Gastroesophageal sphincter (tissue), 4 donors: ENCODE data around the gene ANKS6. TPM values are rescaled to one million over a fixed set of nuclear protein-coding genes. Genes with fewer than 3 reads are reported as not detected.

Source experiments
- ATAC-seq: fragments of 150-250 bp; one replicate; pipeline ENCODE4 v1.9.1; 2016; ENCODE audit warnings: mild to moderate bottlenecking, moderate library complexity
- H3K27ac ChIP-seq, 4 donors: fragments of 200-600 bp; sonication (generic) in 3 of 4; 1 replicate in 3 of 4; 2 replicates in 1 of 4; pipeline ENCODE4 v1.5.1; 2016 to 2019
- H3K27me3 ChIP-seq: fragments of 200-600 bp; sonication (generic); one replicate; pipeline ENCODE4 v1.5.1; 2019
- H3K36me3 ChIP-seq, 2 donors: fragments of 200-600 bp; sonication (generic); one replicate each; pipeline ENCODE4 v1.5.1; 2019; ENCODE audit warnings: control low read depth in 1 of 2
- H3K4me1 ChIP-seq, 3 donors: fragments of 200-600 bp; sonication (generic); 1 replicate in 2 of 3; 2 replicates in 1 of 3; pipeline ENCODE4 v1.5.1; 2016 to 2019; ENCODE audit warnings: control low read depth in 2 of 3
- H3K4me3 ChIP-seq, 2 donors: fragments of 200-600 bp; sonication (generic); one replicate each; pipeline ENCODE4 v1.5.1; 2019; ENCODE audit warnings: mild to moderate bottlenecking in 1 of 2, moderate library complexity in 1 of 2
- H3K9me3 ChIP-seq, 3 donors: fragments of 200-600 bp; sonication (generic); one replicate each; pipeline ENCODE4 v1.5.1; 2017 to 2019; ENCODE audit warnings: control low read depth in 2 of 3
- CTCF ChIP-seq, 4 experiments: fragments of 200-600 bp in 2 of 4; fragments of 450-650 bp in 2 of 4; sonication (generic) in 1 of 4; IDR thresholded peaks; one replicate each; pipeline ENCODE4 v1.5.1; 2017 to 2019; ENCODE audit warnings: antibody characterized with exemption in 4 of 4, mild to moderate bottlenecking in 2 of 4, moderate library complexity in 2 of 4
- EP300 ChIP-seq: sonication (generic); formaldehyde crosslinking; IDR thresholded peaks from one replicate; pipeline ENCODE4 v1.6.1; 2017; ENCODE audit warnings: antibody characterized with exemption, mild to moderate bottlenecking
- POLR2A ChIP-seq, 2 donors: fragments of 450-650 bp; IDR thresholded peaks; one replicate each; pipeline ENCODE4 v1.6.1; 2017; ENCODE audit warnings: antibody characterized with exemption in 2 of 2, mild to moderate bottlenecking in 2 of 2, moderate library complexity in 1 of 2
- POLR2AphosphoS5 ChIP-seq: sonication (generic); formaldehyde crosslinking; IDR thresholded peaks from one replicate; pipeline ENCODE4 v1.6.1; 2017; ENCODE audit warnings: antibody characterized with exemption
- WGBS, 2 donors: methylation state at CpG; one replicate each; pipeline ENCODE4 v1.1.5; 2018; ENCODE audit warnings: low coverage in 1 of 2; 5-methylcytosine and 5-hydroxymethylcytosine counted together
- total RNA-seq, 4 donors: library from RNA; depleted of rRNA; stranded (reverse); fragments of >200 nt; gene quantifications; one replicate each; pipeline ENCODE4 v1.1.0, GENCODE V29; 2016

The ANKS6 gene
- total RNA-seq, 4 donors from 2014 or later: 17.6 to 38.4 (median 22.8) TPM

DNA sequence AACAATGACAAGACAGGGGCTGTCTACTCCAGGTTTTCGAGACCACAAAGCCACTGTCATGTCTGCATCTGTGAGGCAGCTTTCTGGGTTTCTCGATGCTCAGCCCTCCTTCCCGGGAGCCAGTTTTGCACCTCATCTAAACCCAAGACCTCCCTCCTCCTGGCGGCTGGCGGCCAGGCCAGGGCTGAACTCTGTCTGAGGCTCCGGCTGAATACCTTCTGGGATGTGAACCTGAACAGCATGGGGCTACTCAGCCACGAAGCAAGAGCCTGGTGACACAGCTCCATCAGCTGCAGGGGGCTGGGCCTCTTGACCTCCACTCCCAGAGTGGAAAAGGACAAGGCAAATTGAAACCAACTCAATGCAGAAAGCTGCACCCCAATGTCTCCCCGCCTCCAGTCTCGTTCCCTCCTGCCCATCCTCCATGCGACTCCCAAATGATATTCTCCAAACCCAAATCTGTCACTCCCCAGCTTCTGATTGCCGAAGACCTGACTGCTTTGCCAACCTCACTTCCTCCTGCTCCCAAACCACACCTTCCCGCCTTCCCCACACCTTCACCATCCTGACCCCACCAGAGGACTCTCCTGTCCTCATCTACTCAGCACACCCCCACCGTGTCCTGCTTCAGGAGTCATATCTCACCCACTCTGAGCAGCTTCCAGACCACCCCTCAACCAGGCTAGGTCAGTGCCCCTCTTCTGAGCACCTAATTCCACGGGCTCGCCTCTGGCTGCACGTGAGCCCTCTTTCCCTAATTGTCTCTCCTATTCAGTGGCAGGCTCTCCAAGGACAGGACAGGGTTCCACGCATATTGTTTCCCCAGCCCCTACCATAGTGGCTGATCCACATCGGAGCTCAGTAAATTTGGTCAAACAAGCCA is 4.5 kb downstream of the ANKS6 start:
- TF ChIP-seq POLR2AphosphoS5: no peak
- TF ChIP-seq POLR2A (IDR thresholded peaks at IDR 0.05): no peak
- TF ChIP-seq CTCF (IDR thresholded peaks at IDR 0.05): no peak
- TF ChIP-seq EP300: no peak
- peaks cover 0 to 40% (median 7%) of the 10 kb centered on the region in 3 donors for H3K4me1 ChIP-seq
- WGBS, 2 donors: 83 to 93% methylated on average over 10 to 13 of the region's 18 CpGs
- no peak overlapping the region for H3K4me3 ChIP-seq
- H3K36me3 ChIP-seq: peaks cover 0 to 21% of the 10 kb centered on the region in 2 donors
- no peaks in the 10 kb centered on the region for H3K27me3 ChIP-seq
- ATAC-seq: no peak
- H3K9me3 ChIP-seq: no peaks in the 10 kb centered on the region
- peak overlapping the region in 2 of 4 donors; percentile 48 to 55 for H3K27ac ChIP-seq

- H3K36me3 ChIP-seq: peaks cover 0 to 21% of the 10 kb centered on the region in 2 donors
- peak; percentile 95 for ATAC-seq
- H3K27me3 ChIP-seq: no peaks in the 10 kb centered on the region
- TF ChIP-seq CTCF (IDR thresholded peaks at IDR 0.05): peak; percentile 98 to 99 (median 98)
- TF ChIP-seq EP300: no peak
- TF ChIP-seq POLR2AphosphoS5: peak; percentile 78
- no peak for TF ChIP-seq POLR2A (IDR thresholded peaks at IDR 0.05)
- H3K4me3 ChIP-seq: no peak overlapping the region
- H3K27ac ChIP-seq: peak overlapping the region in 2 of 4 donors; percentile 48 to 55
- peaks cover 0 to 38% (median 7%) of the 10 kb centered on the region in 3 donors for H3K4me1 ChIP-seq
- no peaks in the 10 kb centered on the region for H3K9me3 ChIP-seq
- WGBS, 2 donors: 46 to 61% methylated on average over 6 to 8 of the region's 10 CpGs
These were observed 5.3 kb downstream of the ANKS6 start for GRCh38 chr9:98790842-98791607.

GRCh38 chr9:98790134-98790841 is 6.1 kb downstream of the ANKS6 start:
- no peaks in the 10 kb centered on the region for H3K9me3 ChIP-seq
- no peak for ATAC-seq
- H3K4me3 ChIP-seq: no peak overlapping the region
- TF ChIP-seq EP300 (no peak), POLR2A (IDR thresholded peaks at IDR 0.05) (no peak), CTCF (IDR thresholded peaks at IDR 0.05) (no peak), POLR2AphosphoS5 (no peak)
- H3K4me1 ChIP-seq: peaks cover 0 to 31% (median 7%) of the 10 kb centered on the region in 3 donors
- peaks cover 0 to 24% of the 10 kb centered on the region in 2 donors for H3K36me3 ChIP-seq
- H3K27me3 ChIP-seq: no peaks in the 10 kb centered on the region
- no peak overlapping the region for H3K27ac ChIP-seq
- WGBS, 2 donors: 92% methylated on average over 5 of the region's 25 CpGs; no CpG with 5 or more reads in 1 of the 2 donors

GRCh38 chr9:98789483-98790133 is 6.7 kb downstream of the ANKS6 start:
- TF ChIP-seq EP300 (no peak), POLR2AphosphoS5 (no peak), CTCF (IDR thresholded peaks at IDR 0.05) (no peak), POLR2A (IDR thresholded peaks at IDR 0.05) (no peak)

More at GRCh38 chr9:98789483-98790133, 6.7 kb downstream of the ANKS6 start:
- H3K27ac ChIP-seq: no peak overlapping the region
- H3K27me3 ChIP-seq: no peaks in the 10 kb centered on the region
- no peaks in the 10 kb centered on the region for H3K9me3 ChIP-seq
- peaks cover 0 to 25% (median 2%) of the 10 kb centered on the region in 3 donors for H3K4me1 ChIP-seq
- peaks cover 0 to 26% of the 10 kb centered on the region in 2 donors for H3K36me3 ChIP-seq
- 93% methylated on average over 2 of the region's 5 CpGs; no CpG with 5 or more reads in 1 of the 2 donors for WGBS, 2 donors
- no peak for ATAC-seq
- H3K4me3 ChIP-seq: no peak overlapping the region
